Measurements from ENCODE around the gene SLC45A2. TPM values are rescaled to one million over a fixed set of nuclear protein-coding genes. Genes with fewer than 3 reads are reported as not detected.
A peak's percentile ranks its signal among the peaks of the same experiment; 100 is the strongest.
"Not testable (repeated sequence)": the region's sequence is repeated elsewhere in the genome, so short reads cannot be mapped to it uniquely, and the experiment has no call there.

SLC45A2 gene
- total RNA-seq, 1 donor from 2014 or later = 0.41 TPM

DNA sequence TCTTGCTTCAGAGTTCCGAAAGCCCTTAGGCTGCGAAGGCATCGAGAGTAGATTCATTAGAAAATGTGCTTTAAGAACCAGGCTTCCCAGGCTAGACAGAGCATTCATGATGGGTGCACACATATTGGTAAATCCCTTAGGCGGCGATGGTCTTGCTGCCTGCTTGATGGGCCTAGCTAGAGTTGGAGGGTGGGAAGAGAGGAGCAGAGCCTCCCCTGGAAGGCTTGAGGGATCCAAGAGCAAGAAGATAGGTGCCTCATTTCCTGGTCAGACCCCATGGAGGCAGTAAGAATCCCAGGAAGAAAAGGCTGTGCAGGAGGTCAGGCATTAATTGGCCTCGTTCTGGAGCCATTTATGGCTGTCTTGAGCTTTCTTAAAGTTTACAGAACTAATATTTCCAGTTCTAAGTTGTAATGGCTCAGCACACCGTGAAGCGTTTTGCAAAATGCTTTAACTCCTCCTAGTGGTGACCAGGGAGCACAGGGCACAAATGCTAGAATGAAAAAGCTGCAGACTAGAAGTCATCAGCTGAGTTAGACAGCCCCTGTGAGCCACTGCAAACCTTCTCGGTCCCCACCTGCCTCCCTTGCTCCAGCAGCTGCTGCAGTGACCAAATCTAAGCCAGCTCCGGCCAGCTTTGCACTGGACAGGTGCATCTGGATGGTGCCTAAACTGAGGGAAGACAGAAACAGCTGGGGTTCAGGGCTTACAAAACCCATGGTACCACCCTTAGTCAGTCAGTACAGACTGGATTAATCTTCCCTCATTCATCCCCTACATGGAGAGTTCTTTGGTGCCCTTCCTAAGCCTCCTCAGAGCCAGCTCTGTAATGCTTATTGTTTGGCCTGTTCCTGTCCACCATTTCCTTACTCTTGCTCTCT, 14.7 kb downstream of the SLC45A2 start:
- FAIRE-seq (no peak), DNase-seq (ENCODE audit: low spot score in 2 of 2) (peak in 1 of 2 donors; percentile 45)

DNA sequence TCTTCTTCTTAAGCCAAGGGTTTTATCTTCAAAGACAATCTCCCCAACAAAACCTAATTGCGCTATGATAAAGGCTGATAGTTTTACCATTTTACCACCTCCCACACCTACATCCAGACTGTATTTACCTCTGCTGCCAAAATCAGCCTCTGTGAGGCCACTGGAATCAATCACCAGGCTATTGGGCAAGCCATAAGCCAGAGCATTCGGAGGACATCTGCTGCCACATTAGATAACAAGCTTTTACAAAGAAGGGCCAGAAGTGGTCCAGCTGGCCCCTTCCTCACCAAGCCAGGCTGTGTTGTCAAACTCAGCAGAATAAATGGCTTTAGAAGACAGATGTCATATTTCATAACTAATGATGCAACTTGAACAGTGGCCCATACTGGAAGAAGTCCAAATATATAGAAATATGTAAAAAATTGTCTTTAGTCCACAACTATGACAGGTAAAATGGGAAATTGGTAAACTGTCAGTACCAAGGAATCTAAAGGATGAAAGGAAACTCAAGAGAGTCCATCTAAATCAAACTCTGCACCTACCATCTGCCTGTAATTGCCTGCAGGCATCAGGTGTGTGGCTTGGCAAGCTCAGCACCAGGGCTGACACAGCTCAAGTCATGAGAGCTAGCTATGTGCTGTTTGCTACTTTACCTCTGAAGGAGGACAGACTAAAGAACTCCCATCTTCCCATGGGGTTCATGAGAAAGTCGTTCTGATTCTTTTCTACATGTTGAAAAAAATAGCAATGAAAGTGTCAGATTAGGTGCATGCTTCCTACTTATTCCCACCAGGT, 16.1 kb downstream of the SLC45A2 start:
- FAIRE-seq (no peak), DNase-seq (ENCODE audit: low spot score in 2 of 2) (no peak)

DNA sequence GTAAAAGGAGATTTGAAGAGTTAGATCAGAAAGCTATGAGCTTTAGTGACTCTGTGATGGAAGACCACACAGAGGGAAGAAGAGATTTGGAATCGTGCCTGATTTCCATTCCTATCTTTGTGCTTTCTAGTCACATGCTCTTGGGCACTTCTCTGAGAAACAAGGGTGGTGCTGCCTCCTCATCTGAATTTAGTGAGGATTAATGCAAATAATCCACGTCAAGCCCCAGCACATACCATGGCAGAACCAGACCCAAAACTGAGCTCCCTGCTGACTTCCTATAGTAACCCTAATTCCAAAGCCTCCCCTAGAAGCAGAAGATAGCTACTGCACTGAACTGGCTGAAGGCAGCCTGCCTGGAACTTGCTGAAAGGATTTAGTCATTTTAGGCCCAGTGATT, 17.7 kb downstream of the SLC45A2 start:
- FAIRE-seq = no peak
- DNase-seq (ENCODE audit: low spot score in 2 of 2) = no peak

DNA sequence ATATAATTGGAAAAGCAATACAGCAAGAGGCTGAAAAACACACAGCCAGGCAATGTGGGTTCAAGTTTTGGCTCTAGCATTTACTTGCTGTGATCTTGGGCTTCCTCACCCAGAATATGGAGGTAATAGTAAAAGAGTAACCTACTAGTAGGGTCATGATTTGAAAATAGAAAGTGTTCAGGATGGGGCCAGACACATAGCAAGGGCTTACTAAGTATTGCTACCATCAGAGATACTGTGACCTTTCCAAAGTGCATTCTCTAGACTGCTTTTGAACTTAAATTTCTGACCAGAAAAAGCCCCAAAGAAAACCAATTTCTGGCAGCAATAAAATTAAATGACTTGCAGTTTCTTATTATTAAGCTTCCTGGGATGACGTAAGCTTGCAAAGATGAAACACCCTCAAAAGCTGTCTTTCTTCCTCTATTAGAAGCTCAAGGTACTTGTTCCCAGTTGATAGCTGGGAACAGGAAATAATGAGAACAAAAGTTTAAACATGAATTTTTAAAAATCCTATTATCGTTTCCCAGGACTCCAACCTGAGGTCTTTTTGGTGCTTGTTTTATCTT, 20.3 kb downstream of the SLC45A2 start:
- DNase-seq (ENCODE audit: low spot score in 2 of 2) = no peak
- FAIRE-seq = no peak

DNA sequence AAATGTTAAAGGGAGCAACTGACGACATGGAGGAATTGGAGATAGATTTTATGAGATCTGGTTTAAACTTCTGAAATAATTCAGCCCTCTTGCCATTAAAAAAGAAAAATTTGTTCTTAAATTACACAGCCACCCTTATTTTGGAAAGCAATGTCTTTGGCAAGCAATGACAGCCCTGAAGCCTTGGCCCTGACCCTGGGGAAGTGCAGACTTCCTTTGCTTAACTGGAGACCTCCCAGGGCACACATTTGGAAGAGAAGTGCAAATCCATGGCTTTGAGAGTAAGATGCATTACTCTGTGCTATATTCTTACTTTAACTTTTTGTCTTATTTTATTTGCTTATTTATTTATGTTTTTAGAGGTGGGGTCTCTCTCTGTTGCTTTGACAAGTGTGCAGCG, 26.3 kb downstream of the SLC45A2 start:
- DNase-seq (ENCODE audit: low spot score in 2 of 2) (no peak), FAIRE-seq (no peak)

DNA sequence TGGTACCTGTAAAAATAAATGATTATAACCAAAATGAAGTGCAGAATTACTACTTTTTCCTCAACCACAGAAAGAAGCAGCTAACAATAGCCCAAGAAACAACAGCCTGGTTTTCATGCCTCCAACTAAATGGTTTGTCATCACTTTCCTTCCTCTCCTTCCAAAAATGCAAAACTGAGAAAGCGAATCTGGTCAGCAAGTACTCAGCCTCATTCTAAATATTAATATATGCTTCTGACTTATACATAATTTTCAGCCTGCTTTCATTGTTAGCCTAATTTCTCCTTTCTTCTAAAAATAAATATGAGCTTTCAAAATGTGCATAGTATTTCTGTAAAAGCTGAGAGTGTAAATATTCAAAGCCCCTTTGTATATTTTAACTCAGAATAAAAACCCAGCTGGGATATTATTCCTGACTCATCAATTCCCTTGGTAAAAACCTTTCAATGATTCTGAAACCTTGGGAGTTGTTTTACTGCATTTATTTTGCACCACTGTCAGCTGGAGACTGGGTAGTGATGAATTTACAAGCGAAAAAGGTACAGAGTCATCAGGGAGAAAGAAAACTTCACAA, 26.8 kb downstream of the SLC45A2 start:
- no peak for FAIRE-seq
- DNase-seq (ENCODE audit: low spot score in 2 of 2) = no peak

DNA sequence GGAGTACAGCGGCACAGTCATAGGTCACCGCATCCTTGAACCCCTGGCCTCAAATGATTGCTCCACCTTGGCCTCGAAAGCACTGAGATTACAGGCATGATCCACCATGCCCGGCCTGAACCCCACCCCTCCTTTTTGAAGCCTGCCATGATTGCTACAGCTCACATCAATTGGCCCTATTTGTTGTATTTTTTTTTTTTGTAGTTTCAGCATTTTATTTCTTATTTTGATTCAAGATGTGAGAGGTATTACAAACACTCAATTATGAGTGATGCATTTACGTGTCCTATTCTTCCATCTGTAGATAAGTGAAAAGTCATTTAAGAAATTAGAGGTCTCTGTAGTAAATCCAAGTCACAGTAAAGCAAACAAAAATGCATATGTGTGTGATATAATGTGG, 32.3 kb downstream of the SLC45A2 start:
- FAIRE-seq = peak; percentile 10

DNA sequence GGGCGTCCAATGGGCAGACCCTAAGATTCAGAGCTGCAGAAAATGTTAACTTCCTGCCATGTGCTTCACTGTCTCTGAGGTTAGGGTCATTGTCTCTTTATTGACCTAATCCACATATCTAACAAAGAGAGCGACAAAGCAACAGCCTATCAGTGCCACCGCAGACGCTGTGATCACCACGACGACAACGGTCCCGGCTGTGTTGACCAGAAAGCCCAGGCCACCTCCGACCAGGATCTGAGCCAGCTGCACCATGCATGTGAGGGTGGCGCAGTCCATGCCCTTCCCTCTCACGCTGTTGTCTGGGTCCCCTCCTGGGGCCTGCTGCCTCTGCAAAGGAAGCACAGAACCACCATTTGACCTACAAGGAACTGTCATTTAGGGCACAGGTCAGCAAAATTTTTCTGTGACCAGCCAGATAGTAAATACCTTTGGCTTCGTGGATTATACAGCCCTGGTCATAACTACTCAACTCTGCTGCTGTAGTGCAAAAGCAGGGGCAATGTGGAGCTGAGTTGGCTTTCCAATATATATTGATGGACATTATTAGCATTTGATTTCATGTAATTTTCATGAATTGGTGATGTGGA, 39.9 kb downstream of the SLC45A2 start:
- no peak for FAIRE-seq
- DNase-seq (ENCODE audit: low spot score in 2 of 2) = no peak

More for the DNA sequence above, 32.3 kb downstream of the SLC45A2 start:
- not testable (repeated sequence) for DNase-seq (ENCODE audit: low spot score in 2 of 2)

DNA sequence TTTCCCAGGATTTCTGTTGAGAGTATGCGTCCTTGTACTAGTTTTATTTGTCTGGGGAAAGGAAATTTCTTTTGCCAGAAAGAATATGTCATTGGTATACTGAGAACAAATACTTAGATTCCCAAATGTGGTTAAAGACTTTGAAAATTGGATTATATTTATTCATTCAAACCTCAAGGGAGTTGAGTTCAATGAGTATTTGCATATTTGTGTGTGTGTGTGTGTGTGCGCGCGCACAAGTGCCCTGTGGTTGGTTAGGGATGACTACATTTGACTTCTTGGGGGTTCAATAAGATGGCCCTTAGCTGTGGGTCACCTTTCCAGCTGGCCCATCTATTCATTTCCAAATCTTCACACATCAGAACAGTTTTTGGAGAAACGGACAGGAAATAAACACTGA, 43.4 kb downstream of the SLC45A2 start:
- FAIRE-seq = no peak

DNA sequence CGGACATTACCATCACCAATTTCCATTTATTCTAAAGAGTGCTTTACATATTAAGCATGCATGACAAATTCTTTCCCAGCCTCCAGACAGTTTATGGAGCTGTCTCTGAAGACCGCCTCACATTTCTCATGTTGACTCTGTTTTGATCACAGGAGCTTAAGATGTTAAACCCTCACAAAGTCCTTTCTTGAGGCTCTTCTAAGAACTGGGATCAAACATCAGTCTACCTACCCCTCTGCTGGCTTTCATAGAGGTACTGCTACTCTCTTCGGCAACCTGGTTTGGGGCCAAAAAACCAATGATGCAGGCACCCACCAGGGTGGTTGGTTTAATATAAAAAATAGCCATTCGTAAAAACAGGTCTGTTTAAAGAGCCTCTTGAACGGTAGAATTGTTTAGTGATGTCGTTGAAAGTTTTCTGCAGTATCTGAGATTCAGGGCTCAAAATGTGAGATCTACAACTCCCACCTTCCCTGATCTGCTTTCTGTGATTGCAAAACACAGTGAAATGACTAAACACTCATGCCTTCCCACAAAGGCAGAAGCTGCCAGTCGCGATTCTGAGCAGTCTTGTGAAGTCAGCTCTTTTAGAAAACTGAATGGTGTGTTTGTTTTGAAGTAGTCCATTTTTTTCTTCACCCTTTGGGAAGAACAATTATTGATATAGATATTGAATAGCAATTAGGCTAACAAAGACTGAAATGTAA, 44.8 kb downstream of the SLC45A2 start:
- FAIRE-seq (no peak), DNase-seq (ENCODE audit: low spot score in 2 of 2) (no peak)

More for the DNA sequence above, 43.4 kb downstream of the SLC45A2 start:
- DNase-seq (ENCODE audit: low spot score in 2 of 2) = no peak

DNA sequence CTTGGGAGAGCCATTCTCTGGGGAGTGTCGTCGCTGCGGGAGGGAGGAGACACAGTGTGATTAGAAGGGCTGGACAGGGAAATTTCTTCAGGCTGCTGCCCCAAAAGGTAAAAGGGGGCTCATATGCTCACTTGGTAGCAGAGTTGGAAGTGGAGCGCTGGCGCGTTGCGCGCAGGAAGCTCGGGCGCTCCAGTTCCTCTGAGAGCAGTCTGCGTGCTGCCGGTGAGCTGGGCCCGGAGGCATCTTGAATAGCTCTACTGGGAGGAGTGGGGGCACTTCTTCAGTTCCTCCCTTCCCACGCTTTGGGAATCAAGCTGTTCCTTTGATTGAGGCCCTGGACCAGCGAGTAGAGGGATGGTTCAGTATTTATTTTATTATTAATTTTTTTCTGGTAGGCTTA, 45.6 kb downstream of the SLC45A2 start:
- no peak for FAIRE-seq

DNA sequence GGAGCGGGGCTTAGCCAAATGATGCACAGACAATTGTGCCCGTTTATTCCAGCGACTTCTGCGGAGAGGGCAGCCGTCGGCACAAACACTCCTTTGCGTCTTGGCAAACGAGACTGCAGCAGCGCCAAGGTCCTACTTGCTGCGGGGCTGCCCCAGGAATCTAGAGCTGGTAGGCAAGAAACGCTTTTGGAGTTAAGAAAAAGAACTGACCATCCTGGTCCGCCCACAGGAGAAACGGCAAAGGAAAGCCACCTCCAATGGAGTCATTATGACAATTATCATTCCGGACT, 46.0 kb downstream of the SLC45A2 start:
- no peak for FAIRE-seq
- no peak for DNase-seq (ENCODE audit: low spot score in 2 of 2)

More for the DNA sequence above, 45.6 kb downstream of the SLC45A2 start:
- no peak for DNase-seq (ENCODE audit: low spot score in 2 of 2)

DNA sequence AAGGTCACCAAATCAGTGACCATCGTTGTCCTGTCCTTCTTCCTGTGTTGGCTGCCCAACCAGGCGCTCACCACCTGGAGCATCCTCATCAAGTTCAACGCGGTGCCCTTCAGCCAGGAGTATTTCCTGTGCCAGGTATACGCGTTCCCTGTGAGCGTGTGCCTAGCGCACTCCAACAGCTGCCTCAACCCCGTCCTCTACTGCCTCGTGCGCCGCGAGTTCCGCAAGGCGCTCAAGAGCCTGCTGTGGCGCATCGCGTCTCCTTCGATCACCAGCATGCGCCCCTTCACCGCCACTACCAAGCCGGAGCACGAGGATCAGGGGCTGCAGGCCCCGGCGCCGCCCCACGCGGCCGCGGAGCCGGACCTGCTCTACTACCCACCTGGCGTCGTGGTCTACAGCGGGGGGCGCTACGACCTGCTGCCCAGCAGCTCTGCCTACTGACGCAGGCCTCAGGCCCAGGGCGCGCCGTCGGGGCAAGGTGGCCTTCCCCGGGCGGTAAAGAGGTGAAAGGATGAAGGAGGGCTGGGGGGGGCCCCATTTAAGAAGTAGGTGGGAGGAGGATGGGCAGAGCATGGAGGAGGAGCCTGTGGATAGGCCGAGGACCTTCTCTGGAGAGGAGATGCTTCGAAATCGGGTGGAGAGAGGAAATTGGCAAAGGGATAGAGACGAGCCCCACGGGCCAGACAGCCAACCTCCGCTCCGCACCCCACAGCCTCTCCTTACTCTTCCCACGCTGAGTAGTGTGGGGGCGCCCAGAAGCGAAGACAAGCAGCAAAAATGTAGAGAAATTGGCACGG, 46.6 kb downstream of the SLC45A2 start:
- FAIRE-seq = no peak
- no peak for DNase-seq (ENCODE audit: low spot score in 2 of 2)

DNA sequence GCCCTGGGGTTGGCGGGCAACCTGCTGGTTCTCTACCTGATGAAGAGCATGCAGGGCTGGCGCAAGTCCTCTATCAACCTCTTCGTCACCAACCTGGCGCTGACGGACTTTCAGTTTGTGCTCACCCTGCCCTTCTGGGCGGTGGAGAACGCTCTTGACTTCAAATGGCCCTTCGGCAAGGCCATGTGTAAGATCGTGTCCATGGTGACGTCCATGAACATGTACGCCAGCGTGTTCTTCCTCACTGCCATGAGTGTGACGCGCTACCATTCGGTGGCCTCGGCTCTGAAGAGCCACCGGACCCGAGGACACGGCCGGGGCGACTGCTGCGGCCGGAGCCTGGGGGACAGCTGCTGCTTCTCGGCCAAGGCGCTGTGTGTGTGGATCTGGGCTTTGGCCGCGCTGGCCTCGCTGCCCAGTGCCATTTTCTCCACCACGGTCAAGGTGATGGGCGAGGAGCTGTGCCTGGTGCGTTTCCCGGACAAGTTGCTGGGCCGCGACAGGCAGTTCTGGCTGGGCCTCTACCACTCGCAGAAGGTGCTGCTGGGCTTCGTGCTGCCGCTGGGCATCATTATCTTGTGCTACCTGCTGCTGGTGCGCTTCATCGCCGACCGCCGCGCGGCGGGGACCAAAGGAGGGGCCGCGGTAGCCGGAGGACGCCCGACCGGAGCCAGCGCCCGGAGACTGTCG, 47.3 kb downstream of the SLC45A2 start:
- no peak for FAIRE-seq
- DNase-seq (ENCODE audit: low spot score in 2 of 2) = no peak

DNA sequence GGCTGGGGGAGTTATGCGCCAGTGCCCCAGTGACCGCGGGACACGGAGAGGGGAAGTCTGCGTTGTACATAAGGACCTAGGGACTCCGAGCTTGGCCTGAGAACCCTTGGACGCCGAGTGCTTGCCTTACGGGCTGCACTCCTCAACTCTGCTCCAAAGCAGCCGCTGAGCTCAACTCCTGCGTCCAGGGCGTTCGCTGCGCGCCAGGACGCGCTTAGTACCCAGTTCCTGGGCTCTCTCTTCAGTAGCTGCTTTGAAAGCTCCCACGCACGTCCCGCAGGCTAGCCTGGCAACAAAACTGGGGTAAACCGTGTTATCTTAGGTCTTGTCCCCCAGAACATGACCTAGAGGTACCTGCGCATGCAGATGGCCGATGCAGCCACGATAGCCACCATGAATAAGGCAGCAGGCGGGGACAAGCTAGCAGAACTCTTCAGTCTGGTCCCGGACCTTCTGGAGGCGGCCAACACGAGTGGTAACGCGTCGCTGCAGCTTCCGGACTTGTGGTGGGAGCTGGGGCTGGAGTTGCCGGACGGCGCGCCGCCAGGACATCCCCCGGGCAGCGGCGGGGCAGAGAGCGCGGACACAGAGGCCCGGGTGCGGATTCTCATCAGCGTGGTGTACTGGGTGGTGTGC, 48.0 kb downstream of the SLC45A2 start, which contains the start of gene RXFP3:
RXFP3 (plus strand) TSS at position 6 of the 636 bp plus-strand sequence; CDS start at position 361, 355 bp downstream.
- DNase-seq (ENCODE audit: low spot score in 2 of 2) = no peak
- no peak for FAIRE-seq

DNA sequence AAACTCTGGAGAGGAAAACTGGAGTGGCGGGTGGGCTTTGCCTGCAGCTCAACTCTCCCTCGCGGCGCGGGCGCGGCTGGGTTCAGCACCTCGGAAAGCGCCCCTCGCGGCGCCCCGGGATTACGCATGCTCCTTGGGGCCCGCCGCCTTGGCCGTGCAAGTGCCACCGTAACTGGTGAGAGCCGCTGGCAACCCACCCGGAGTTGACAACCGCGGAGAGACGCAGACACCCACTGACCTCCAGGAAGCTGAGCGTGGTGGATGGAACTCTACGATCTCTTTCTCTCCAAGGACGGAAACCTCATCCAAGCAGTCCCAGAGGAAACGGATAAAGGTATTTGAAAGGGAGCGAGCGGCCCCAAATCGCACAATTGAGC, 48.5 kb downstream of the SLC45A2 start:
- DNase-seq (ENCODE audit: low spot score in 2 of 2) = peak; percentile 46 to 55
- no peak for FAIRE-seq

DNA sequence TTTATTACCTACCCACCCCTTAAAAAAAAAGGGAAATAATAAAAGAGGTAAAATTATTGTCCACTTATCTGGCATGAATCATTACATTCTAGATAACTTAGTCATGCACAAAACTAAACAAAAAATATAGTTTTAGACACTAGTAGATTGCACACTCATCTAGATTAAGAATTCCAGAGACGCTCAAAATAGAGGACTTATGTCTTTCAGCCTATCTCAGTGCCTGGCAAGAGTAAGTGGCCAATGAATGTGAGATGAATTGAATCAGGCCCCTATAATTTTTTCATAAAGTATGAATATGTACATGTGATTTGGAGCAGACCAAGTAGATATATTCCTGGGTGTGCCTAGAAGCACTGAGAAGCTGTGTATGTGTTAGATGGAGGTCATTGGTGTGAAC, 50.3 kb downstream of the SLC45A2 start:
- DNase-seq (ENCODE audit: low spot score in 2 of 2) (no peak), FAIRE-seq (no peak)

DNA sequence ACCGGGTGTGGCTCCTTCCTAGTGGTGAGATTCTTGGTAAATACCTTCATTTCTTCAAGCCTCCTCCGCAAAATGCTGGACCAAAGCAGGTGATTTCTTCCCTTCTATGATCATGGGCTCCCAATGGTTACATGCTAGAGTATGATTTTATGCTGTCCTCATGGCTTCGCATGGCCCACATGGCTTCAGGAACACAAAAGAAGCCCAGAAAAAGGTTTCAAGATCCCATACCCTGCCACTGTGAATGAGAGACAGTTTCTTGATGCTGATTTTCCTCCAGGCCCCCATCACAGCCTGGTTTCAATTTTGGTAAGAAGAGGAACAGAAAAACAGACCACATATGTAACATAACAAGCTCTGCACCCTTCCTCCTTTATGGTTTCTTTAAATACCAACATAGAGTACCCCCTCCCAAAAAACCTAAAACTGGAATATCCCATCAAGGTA, 50.7 kb downstream of the SLC45A2 start:
- no peak for FAIRE-seq
- DNase-seq (ENCODE audit: low spot score in 2 of 2) = no peak

Measured in frontal cortex (tissue), 4 donors.